ENCODE results near the gene PLA2G7. TPM values are rescaled to one million over a fixed set of nuclear protein-coding genes. Genes with fewer than 3 reads are reported as not detected.
"Not testable (repeated sequence)": the region's sequence is repeated elsewhere in the genome, so short reads cannot be mapped to it uniquely, and the experiment has no call there.

The PLA2G7 gene
- total RNA-seq, 1 donor = 5.1 TPM

DNA sequence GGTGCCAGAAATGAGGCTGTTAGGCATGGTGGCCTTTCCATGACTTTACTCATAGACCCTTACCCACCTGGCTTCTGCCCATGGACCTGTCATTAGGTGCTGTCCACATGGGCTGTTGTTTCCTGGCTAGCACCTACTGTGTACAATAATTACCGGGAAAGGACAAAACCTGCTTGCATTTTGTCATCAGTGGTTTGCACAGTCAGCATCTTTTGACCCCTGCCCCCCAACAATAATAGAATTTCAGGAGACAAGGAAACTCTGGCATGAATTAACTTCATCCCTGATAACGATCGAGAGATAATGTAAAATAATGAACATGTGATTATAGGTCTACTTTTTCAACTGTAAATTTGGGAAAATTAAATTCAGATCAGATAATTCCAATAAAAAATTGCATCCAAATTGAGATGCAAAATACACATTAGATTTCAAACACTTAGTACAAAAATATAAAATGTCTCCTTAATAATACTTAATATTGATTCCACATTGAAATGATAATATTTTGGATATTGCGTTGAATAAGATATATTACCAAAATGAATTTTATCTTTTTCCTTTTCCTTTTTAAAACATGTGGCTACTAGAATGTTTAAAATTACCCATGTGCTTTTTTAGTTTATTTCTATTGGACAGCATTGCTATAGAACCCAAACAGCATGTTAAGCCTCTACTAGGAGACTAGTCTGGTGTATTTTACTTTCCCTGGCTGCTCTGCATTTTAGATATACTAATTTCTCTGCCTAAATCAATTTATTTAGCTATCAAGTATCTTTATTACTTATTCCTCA is 24.0 kb upstream of the PLA2G7 start:
- Histone ChIP-seq H3K4me3 (ENCODE audit: low read length) (no peak overlapping the region), H3K27me3 (ENCODE audit: insufficient read depth, low read length) (no peaks in the 10 kb centered on the region), H3K4me1 (ENCODE audit: insufficient read depth, low read length) (no peaks in the 10 kb centered on the region), H3K9me3 (ENCODE audit: low read depth, low read length) (no peaks in the 10 kb centered on the region)

DNA sequence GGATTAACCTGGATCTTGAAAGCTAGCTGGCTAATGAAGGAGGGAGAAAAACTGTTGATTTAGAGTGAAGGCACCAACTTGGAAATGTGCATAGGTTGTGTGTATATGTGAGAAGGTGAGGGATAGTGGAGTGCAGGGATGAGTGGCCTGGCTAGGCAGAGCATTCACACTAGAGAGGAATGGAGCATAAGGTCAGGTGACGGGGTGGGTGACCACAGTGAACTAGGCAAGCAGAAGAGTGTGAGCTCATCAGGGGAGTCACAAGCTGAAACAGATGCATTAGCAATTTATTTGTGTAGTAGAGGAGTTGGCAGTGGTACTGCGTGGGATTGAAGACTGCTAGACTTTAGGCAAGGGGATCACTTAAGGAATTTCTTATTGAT is 22.0 kb upstream of the PLA2G7 start:
- no peak overlapping the region for H3K4me3 ChIP-seq (ENCODE audit: low read length)
- H3K27me3 ChIP-seq (ENCODE audit: insufficient read depth, low read length) = no peaks in the 10 kb centered on the region
- no peaks in the 10 kb centered on the region for H3K4me1 ChIP-seq (ENCODE audit: insufficient read depth, low read length)
- H3K9me3 ChIP-seq (ENCODE audit: low read depth, low read length) = no peaks in the 10 kb centered on the region

DNA sequence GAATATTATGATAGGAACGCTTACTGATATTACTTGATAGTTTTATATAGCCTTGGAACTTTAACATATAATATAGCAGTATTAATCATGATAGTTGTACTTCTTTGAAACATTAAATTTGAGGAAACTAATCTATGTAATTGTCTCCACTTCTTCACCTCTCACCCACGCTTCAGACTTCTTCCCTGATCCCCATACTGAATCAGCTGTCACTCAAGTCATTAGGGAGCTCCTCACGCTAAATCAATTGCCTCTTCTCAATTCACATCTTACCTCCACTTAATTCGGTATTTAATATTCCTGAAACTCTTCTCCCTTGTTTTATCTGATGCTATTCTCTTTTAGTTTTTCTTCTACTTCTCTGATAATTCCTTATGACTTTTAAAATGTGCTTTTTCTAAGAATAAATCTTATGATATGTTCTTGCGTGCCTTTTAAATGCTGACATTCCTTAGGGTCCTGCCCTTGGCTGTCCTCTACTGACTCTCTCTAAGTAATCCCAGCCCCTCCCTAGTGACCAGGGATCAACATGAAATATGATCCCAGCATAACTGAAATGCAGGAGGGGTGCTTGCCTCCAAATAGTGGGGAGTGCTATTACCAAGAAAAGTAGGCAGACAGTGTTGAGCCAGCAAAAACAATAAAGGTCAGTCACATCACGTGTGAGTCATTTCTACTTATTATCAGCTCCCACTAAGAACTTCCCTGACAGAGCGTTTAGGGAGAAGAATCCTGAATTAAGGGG is 21.5 kb upstream of the PLA2G7 start:
- Histone ChIP-seq H3K4me3 (ENCODE audit: low read length) (no peak overlapping the region), H3K9me3 (ENCODE audit: low read depth, low read length) (no peaks in the 10 kb centered on the region), H3K27me3 (ENCODE audit: insufficient read depth, low read length) (no peaks in the 10 kb centered on the region), H3K4me1 (ENCODE audit: insufficient read depth, low read length) (no peaks in the 10 kb centered on the region)

DNA sequence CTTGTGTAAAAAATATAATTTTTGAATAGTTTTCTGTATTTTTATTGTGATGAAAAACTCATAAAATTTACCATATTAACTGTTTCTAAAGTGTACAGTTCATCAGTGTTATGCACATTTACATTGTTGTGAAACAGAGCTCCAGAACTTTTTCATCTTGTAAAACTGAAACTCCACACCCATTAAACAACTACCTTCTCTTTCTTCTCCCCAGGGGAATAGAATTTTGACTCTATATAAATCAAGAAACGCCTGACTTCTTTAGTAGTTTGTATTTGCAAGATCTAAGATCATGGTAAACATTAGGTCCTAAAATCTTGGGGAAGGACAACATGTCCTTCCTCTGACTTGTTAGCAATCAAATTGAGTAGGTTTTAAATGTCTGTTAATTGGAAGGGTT is 20.7 kb upstream of the PLA2G7 start:
- no peaks in the 10 kb centered on the region for H3K4me1 ChIP-seq (ENCODE audit: insufficient read depth, low read length)
- H3K9me3 ChIP-seq (ENCODE audit: low read depth, low read length) = no peaks in the 10 kb centered on the region
- H3K4me3 ChIP-seq (ENCODE audit: low read length) = no peak overlapping the region
- no peaks in the 10 kb centered on the region for H3K27me3 ChIP-seq (ENCODE audit: insufficient read depth, low read length)

DNA sequence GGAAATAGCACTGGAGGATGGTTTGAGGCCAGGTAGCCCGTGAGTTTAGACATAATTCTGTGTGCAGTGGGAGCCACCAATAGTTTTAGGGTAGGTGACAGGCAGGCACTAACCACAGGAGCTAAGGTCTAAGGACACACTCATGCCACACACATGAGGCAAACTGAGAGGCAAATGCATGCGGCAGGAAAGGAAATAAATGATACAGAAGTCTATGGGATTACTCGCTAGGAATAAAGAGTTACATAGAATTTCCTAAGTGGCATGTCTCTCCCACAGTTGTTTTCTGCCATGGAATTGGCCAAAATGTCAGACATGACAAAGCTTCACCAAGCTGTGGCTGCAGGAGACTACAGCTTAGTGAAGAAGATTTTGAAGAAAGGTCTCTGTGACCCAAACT is 16.5 kb upstream of the PLA2G7 start:
- H3K27me3 ChIP-seq (ENCODE audit: insufficient read depth, low read length) = no peaks in the 10 kb centered on the region
- H3K4me1 ChIP-seq (ENCODE audit: insufficient read depth, low read length) = peaks cover 2% of the 10 kb centered on the region

DNA sequence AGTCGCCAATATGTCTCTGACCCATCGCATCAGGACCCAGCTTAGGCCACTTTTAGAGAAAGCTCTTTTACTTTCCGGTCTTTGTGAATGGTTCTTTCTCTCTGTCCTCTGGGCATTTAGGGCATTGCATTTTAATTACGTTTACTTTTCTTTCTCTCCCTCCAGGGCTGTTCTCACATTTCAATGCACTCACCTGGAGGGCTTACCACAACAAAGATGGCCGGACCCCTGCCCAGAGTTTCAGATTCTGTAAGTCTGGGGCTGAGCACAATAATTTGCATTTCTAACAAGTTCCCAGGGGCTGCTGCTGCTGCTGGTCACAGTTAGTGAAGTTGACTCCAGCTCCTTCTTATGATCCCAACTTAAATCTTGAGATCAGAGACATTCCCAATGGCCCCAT is 14.6 kb upstream of the PLA2G7 start:
- Histone ChIP-seq H3K9me3 (ENCODE audit: low read depth, low read length) (no peaks in the 10 kb centered on the region), H3K4me3 (ENCODE audit: low read length) (no peak overlapping the region), H3K4me1 (ENCODE audit: insufficient read depth, low read length) (peaks cover 3% of the 10 kb centered on the region), H3K27me3 (ENCODE audit: insufficient read depth, low read length) (no peaks in the 10 kb centered on the region)

More for the DNA sequence above, 16.5 kb upstream of the PLA2G7 start:
- Histone ChIP-seq H3K9me3 (ENCODE audit: low read depth, low read length) (no peaks in the 10 kb centered on the region), H3K4me3 (ENCODE audit: low read length) (no peak overlapping the region)

DNA sequence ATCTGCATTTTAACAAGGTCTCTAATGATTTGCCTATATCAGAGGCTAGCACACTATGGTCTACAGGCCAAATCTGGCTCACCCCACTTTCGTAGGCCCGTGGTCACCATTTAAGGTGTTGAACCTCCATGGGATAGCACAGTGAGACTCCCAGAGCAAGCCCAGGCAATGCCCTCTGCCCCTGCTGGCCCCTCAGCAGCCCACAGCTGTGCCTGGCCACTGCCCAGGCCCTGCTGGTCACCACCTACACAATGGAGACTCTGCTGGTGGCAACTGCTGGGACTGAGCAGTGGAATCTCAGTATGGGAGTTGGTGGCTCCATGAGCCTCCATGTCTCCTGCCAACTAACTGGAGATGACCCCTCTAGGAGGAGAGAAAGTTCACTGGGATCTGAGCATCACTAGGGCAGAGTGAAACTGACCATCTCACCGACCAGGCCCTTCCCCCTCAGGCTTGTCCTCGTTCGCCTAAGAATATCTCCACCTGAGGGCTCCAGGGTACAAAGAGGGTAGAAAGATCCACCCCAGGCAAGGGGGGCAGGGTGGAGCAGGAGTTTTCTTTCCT is 13.8 kb upstream of the PLA2G7 start:
- no peak overlapping the region for H3K4me3 ChIP-seq (ENCODE audit: low read length)
- no peaks in the 10 kb centered on the region for H3K9me3 ChIP-seq (ENCODE audit: low read depth, low read length)
- peaks cover 3% of the 10 kb centered on the region for H3K4me1 ChIP-seq (ENCODE audit: insufficient read depth, low read length)
- H3K27me3 ChIP-seq (ENCODE audit: insufficient read depth, low read length) = no peaks in the 10 kb centered on the region

DNA sequence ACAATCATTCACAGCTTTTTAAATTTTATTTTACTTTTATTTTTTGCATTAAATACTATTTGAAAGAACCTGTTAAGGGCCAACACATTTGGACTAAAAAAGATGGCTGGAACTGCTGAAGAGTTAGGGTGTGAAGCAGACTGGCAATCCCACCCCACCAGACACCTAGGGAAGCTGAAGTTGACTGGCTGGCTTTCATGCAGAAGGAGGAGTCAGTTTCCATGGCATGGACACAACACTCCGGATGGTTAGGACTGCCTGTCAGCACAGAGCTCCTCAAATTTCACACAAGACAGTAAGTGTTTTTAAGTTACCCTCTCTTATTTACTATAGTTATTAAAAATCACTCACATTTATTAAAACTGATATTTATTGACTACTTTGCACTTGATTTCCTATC is 11.5 kb upstream of the PLA2G7 start, which contains the start of gene ANKRD66:
ANKRD66 (plus strand) TSS at position 238 of the 400 bp plus-strand sequence. CDS start 5,016 bp downstream, outside the sequence.
- no peaks in the 10 kb centered on the region for H3K27me3 ChIP-seq (ENCODE audit: insufficient read depth, low read length)
- no peak within 1 kb of the TSS for H3K4me3 ChIP-seq (ENCODE audit: low read length)
- peaks cover 3% of the 10 kb centered on the region for H3K4me1 ChIP-seq (ENCODE audit: insufficient read depth, low read length)
- H3K9me3 ChIP-seq (ENCODE audit: low read depth, low read length) = no peaks in the 10 kb centered on the region

DNA sequence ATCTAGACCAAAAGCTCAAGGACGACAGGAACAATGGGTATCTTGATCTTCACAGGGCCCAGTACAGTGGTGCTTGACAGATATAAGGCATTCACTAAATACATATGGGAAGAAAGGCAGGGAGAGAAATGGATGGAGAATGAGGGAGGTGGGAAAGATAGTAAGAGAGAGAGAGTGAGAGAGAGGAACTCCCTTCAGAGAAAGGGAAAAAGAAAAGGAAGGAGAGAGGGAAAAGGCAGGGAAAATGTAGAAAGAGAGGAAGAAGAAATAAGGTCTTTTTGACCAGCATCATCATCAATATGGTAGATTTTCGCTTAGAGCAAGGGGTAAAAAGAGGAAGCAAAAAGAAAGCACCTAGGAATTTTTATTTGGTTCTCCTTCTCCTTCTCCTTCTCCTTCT is 10.8 kb upstream of the PLA2G7 start:
- Histone ChIP-seq H3K4me3 (ENCODE audit: low read length) (no peak overlapping the region), H3K4me1 (ENCODE audit: insufficient read depth, low read length) (peaks cover 3% of the 10 kb centered on the region), H3K9me3 (ENCODE audit: low read depth, low read length) (no peaks in the 10 kb centered on the region), H3K27me3 (ENCODE audit: insufficient read depth, low read length) (no peaks in the 10 kb centered on the region)

DNA sequence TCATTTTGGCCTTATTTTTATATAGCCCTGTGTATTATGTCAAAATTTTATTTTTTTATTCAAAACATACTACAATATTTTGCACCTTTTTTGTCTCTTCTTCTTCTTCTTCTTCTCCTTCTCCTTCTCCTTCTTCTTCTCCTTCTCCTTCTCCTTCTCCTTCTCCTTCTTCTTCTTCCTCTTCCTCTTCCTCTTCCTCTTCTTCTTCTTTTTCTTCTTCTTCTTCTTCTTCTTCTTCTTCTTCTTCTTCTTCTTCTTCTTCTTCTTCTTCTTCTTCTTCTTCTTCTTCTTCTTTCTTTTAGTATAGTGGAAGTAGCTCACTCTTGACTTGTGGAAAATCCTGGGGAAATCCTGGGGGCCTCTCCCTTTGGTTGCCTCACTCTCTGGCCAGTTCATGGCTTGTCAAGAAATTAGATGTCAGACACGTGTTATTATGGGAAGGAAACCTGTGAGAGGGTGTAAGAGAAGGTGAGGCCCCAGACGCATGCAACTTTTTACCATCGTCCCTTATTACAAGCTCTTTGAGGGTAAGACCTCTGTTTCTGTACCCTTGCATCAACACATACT is 9.1 kb upstream of the PLA2G7 start:
- H3K27me3 ChIP-seq (ENCODE audit: insufficient read depth, low read length) = not testable (repeated sequence)

DNA sequence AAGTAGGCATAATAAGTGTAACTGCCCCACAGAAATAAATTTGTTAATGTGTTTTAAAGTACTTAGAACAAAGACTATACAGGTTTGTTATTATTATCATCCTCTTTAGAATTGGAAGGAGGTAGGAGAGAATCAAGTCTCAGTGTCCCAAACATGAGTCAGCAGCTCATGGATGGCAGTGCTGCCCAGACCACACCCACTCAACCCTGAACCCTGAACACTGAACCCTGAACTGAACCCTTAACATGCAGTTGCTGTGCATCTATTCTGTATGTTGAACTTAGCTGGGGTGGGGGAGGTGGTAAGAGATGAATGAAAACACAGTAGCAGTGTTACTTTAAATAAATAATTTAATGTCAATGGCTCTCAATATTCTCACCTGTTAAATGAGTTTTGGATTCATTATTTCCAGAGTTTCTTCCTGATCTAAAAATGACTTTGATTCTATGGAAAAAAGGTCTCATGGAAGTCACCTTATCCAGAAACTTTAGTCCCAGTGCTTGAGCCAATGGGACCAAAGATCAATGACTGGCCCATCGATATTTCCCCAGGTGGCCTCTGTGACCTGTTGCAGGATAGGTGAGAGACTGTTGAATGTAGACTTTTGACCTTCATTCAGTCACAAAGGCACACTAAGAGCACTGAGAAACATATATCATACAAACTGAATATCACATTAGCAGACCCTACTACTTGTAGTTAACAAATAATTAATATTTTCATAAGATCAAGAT is 8.4 kb upstream of the PLA2G7 start:
- Histone ChIP-seq H3K27me3 (ENCODE audit: insufficient read depth, low read length) (no peaks in the 10 kb centered on the region), H3K4me1 (ENCODE audit: insufficient read depth, low read length) (peaks cover 3% of the 10 kb centered on the region), H3K4me3 (ENCODE audit: low read length) (no peak overlapping the region), H3K9me3 (ENCODE audit: low read depth, low read length) (no peaks in the 10 kb centered on the region)

More for the DNA sequence above, 9.1 kb upstream of the PLA2G7 start:
- not testable (repeated sequence) for H3K9me3 ChIP-seq (ENCODE audit: low read depth, low read length); H3K4me1 ChIP-seq (ENCODE audit: insufficient read depth, low read length); H3K4me3 ChIP-seq (ENCODE audit: low read length)

DNA sequence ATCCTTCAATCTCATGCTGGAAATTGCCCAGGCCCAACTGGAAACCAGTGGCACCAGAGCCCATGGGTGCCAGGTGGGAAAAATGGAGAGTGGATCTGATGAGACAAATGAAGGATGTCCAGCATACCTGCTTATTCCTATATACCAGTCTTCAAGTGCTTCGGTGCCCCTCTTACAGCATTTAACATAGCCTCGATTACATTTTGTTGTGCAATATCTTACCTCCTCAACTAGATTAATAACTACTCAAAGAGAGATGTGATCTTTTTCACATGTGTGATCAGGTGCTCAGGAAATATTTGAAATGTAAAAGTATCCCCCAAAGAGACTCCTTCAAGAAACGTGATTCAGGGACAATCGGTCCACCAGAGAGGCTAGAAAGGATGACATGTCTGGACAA is 6.7 kb upstream of the PLA2G7 start:
- Histone ChIP-seq H3K4me3 (ENCODE audit: low read length) (no peak overlapping the region), H3K9me3 (ENCODE audit: low read depth, low read length) (no peaks in the 10 kb centered on the region), H3K27me3 (ENCODE audit: insufficient read depth, low read length) (peaks cover 8% of the 10 kb centered on the region), H3K4me1 (ENCODE audit: insufficient read depth, low read length) (peaks cover 3% of the 10 kb centered on the region)

DNA sequence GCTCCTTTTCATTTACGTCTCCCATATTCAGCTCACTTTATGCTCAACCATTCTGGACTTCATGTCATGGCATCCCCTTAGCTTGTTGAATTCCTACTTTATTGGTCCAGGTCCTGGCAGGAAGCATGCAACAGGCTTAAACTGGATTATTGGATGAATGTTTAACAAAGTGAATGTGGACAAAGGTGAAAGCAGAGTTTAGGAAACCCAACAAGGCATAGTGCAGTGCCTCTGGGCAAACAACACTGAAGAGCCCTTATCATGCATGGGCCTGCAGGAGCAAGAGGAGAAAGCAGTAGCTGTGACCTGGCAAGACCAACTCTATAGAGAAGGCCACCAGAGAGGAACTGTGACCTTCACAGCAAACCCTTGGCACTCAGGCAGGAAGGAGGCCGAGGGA is 6.3 kb upstream of the PLA2G7 start:
- H3K27me3 ChIP-seq (ENCODE audit: insufficient read depth, low read length) = peaks cover 13% of the 10 kb centered on the region
- no peaks in the 10 kb centered on the region for H3K4me1 ChIP-seq (ENCODE audit: insufficient read depth, low read length)
- H3K4me3 ChIP-seq (ENCODE audit: low read length) = no peak overlapping the region
- no peaks in the 10 kb centered on the region for H3K9me3 ChIP-seq (ENCODE audit: low read depth, low read length)

DNA sequence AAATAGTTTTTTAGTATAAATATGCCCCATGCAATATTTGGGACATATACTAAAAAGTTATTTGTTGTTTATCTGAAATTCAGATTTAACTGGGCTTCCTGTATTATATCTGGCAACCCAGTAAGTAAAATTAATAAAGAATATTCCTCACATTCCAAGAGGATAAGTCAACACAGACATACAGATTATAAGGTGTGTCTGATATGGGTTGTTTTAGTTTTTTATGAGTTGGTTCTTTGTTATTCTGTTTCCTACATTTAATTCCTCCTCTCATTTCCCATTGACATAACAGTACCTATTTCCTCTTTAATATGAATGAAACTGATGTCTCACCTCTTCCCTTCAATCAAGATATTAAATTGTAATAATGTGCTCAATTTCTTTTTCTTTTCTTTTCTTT is 1.7 kb upstream of the PLA2G7 start:
- Histone ChIP-seq H3K4me3 (ENCODE audit: low read length) (no peak overlapping the region), H3K27me3 (ENCODE audit: insufficient read depth, low read length) (peaks cover 46% of the 10 kb centered on the region), H3K9me3 (ENCODE audit: low read depth, low read length) (no peaks in the 10 kb centered on the region), H3K4me1 (ENCODE audit: insufficient read depth, low read length) (peaks cover 10% of the 10 kb centered on the region)

DNA sequence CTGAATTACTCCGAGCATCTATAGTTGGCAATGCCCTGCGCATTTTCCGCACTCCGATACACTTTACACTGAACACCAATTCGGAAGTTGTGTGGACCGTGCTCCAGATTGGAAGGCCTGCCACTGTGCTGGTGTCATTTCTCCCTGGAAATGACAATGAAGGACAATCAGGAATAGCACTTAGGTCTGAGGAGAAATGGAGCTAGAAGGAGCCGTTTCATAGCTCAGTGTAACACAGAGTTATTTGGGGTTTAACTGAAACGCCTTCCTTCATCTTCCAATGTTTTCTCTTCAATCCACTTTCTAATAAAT is 501 bp upstream of the PLA2G7 start:
- H3K27me3 ChIP-seq (ENCODE audit: insufficient read depth, low read length) = peaks cover 48% of the 10 kb centered on the region
- no peaks in the 10 kb centered on the region for H3K9me3 ChIP-seq (ENCODE audit: low read depth, low read length)
- H3K4me1 ChIP-seq (ENCODE audit: insufficient read depth, low read length) = peaks cover 12% of the 10 kb centered on the region
- H3K4me3 ChIP-seq (ENCODE audit: low read length) = peak overlapping the region; percentile 38
